Ectodermal cell (in vitro differentiated cells): ENCODE data around the gene UBE2D4.

Experiments
- H3K27ac ChIP-seq: 2 replicates; pipeline ENCODE4 v1.7.0; 2013; ENCODE audit warnings: mild to moderate bottlenecking, low read depth, low read length; ENCODE audit not compliant: insufficient read depth, poor library complexity, severe bottlenecking
- H3K27me3 ChIP-seq: 2 replicates; pipeline ENCODE4 v1.7.0; 2013; ENCODE audit warnings: mild to moderate bottlenecking, low read length; ENCODE audit not compliant: insufficient read depth, control insufficient read depth, poor library complexity, severe bottlenecking
- H3K36me3 ChIP-seq: one replicate; pipeline ENCODE4 v1.7.0; 2013; ENCODE audit warnings: low read length; ENCODE audit not compliant: control insufficient read depth, insufficient read depth
- H3K4me1 ChIP-seq: one replicate; pipeline ENCODE4 v1.7.0; 2013; ENCODE audit warnings: low read length; ENCODE audit not compliant: control insufficient read depth, insufficient read depth
- H3K4me3 ChIP-seq: 2 replicates; pipeline ENCODE4 v1.7.0; 2013; ENCODE audit warnings: low read depth, low read length, control low read depth; ENCODE audit not compliant: insufficient read depth
- H3K9me3 ChIP-seq: 2 replicates; pipeline ENCODE4 v1.7.0; 2013; ENCODE audit warnings: mild to moderate bottlenecking, low read length, moderate library complexity; ENCODE audit not compliant: control insufficient read depth
- WGBS, 2 experiments: methylation state at CpG; one replicate each; pipeline ENCODE4 v1.1.7; 2013; ENCODE audit warnings: missing lambda C conversion rate in 2 of 2; 5-methylcytosine and 5-hydroxymethylcytosine counted together

The UBE2D4 gene

GRCh38 chr7:43914795-43915194 lies 11.4 kb upstream of the UBE2D4 start:
- no peaks in the 10 kb centered on the region for H3K9me3 ChIP-seq
- H3K4me3 ChIP-seq, result no peak overlapping the region
- H3K4me1 ChIP-seq, result peaks cover 3% of the 10 kb centered on the region
- H3K36me3 ChIP-seq, result no peaks in the 10 kb centered on the region
- no peak overlapping the region for H3K27ac ChIP-seq
- no peaks in the 10 kb centered on the region for H3K27me3 ChIP-seq
- WGBS, 2 experiments, result 92 to 93% methylated on average over 4 to 5 of the region's 5 CpGs

- Histone ChIP-seq H3K36me3 (no peaks in the 10 kb centered on the region), H3K27me3 (no peaks in the 10 kb centered on the region), H3K4me1 (peaks cover 3% of the 10 kb centered on the region), H3K27ac (no peak overlapping the region), H3K9me3 (no peaks in the 10 kb centered on the region), H3K4me3 (no peak overlapping the region)
- WGBS, 2 experiments, result 60 to 77% methylated on average over 5 of the region's 5 CpGs
These were observed 10.3 kb upstream of the UBE2D4 start for GRCh38 chr7:43915907-43916306.

GRCh38 chr7:43921423-43921822 lies 4.8 kb upstream of the UBE2D4 start:
- no peaks in the 10 kb centered on the region for H3K36me3 ChIP-seq
- no peaks in the 10 kb centered on the region for H3K4me1 ChIP-seq
- no peak overlapping the region for H3K4me3 ChIP-seq
- peaks cover 8% of the 10 kb centered on the region for H3K27me3 ChIP-seq
- 92 to 100% methylated on average over 2 of the region's 2 CpGs for WGBS, 2 experiments
- no peaks in the 10 kb centered on the region for H3K9me3 ChIP-seq
- no peak overlapping the region for H3K27ac ChIP-seq

- Histone ChIP-seq H3K4me1 (peaks cover 4% of the 10 kb centered on the region), H3K4me3 (no peak overlapping the region)
These were observed 3.5 kb upstream of the UBE2D4 start for GRCh38 chr7:43922726-43923125.

GRCh38 chr7:43926798-43927123 lies 525 bp downstream of the UBE2D4 start:
- H3K4me1 ChIP-seq, result peaks cover 4% of the 10 kb centered on the region
- peak overlapping the region; percentile 64 for H3K4me3 ChIP-seq
- no peaks in the 10 kb centered on the region for H3K9me3 ChIP-seq
- 7 to 13% methylated on average over 6 of the region's 6 CpGs for WGBS, 2 experiments
- peaks cover 12% of the 10 kb centered on the region for H3K27me3 ChIP-seq
- H3K36me3 ChIP-seq, result no peaks in the 10 kb centered on the region
- peak overlapping the region; percentile 38 for H3K27ac ChIP-seq

More at GRCh38 chr7:43922726-43923125, 3.5 kb upstream of the UBE2D4 start:
- no peaks in the 10 kb centered on the region for H3K36me3 ChIP-seq
- WGBS, 2 experiments, result 93 to 98% methylated on average over 4 of the region's 4 CpGs
- H3K27me3 ChIP-seq, result peaks cover 12% of the 10 kb centered on the region
- H3K9me3 ChIP-seq, result no peaks in the 10 kb centered on the region
- H3K27ac ChIP-seq, result no peak overlapping the region

- 98 to 99% methylated on average over 3 to 4 of the region's 4 CpGs for WGBS, 2 experiments
- Histone ChIP-seq H3K36me3 (no peaks in the 10 kb centered on the region), H3K27ac (no peak overlapping the region), H3K4me3 (no peak overlapping the region), H3K4me1 (peaks cover 4% of the 10 kb centered on the region), H3K9me3 (no peaks in the 10 kb centered on the region), H3K27me3 (peaks cover 12% of the 10 kb centered on the region)
These were observed 1.6 kb downstream of the UBE2D4 start for GRCh38 chr7:43927810-43928209.

- no peaks in the 10 kb centered on the region for H3K36me3 ChIP-seq
- H3K27ac ChIP-seq, result no peak overlapping the region
- H3K27me3 ChIP-seq, result peaks cover 12% of the 10 kb centered on the region
- H3K4me1 ChIP-seq, result peaks cover 4% of the 10 kb centered on the region
- no peak overlapping the region for H3K4me3 ChIP-seq
- WGBS, 2 experiments, result 90% methylated on average over 5 of the region's 5 CpGs
- H3K9me3 ChIP-seq, result no peaks in the 10 kb centered on the region
These were observed 3.6 kb downstream of the UBE2D4 start for GRCh38 chr7:43929529-43930457.

- H3K36me3 ChIP-seq, result no peaks in the 10 kb centered on the region
- 85 to 88% methylated on average over 6 to 7 of the region's 7 CpGs for WGBS, 2 experiments
These were observed 5.1 kb downstream of the UBE2D4 start for GRCh38 chr7:43931346-43931745.

GRCh38 chr7:43933902-43934560 lies 7.8 kb downstream of the UBE2D4 start:
- Histone ChIP-seq H3K4me3 (no peak overlapping the region), H3K36me3 (no peaks in the 10 kb centered on the region), H3K4me1 (no peaks in the 10 kb centered on the region), H3K9me3 (no peaks in the 10 kb centered on the region), H3K27ac (no peak overlapping the region), H3K27me3 (no peaks in the 10 kb centered on the region)
- WGBS, 2 experiments, result 94 to 97% methylated on average over 3 of the region's 3 CpGs

More at GRCh38 chr7:43931346-43931745, 5.1 kb downstream of the UBE2D4 start:
- Histone ChIP-seq H3K27ac (no peak overlapping the region), H3K9me3 (no peaks in the 10 kb centered on the region), H3K27me3 (peaks cover 5% of the 10 kb centered on the region), H3K4me3 (no peak overlapping the region), H3K4me1 (peaks cover 4% of the 10 kb centered on the region)

- no peaks in the 10 kb centered on the region for H3K27me3 ChIP-seq
- H3K9me3 ChIP-seq, result no peaks in the 10 kb centered on the region
- no peak overlapping the region for H3K4me3 ChIP-seq
- H3K4me1 ChIP-seq, result no peaks in the 10 kb centered on the region
- no peaks in the 10 kb centered on the region for H3K36me3 ChIP-seq
- no peak overlapping the region for H3K27ac ChIP-seq
- WGBS, 2 experiments, result 90 to 94% methylated on average over 3 of the region's 3 CpGs
These were observed 11.2 kb downstream of the UBE2D4 start for GRCh38 chr7:43937444-43937843.
